ENCODE measurements around the gene COX6A1.

DNA sequence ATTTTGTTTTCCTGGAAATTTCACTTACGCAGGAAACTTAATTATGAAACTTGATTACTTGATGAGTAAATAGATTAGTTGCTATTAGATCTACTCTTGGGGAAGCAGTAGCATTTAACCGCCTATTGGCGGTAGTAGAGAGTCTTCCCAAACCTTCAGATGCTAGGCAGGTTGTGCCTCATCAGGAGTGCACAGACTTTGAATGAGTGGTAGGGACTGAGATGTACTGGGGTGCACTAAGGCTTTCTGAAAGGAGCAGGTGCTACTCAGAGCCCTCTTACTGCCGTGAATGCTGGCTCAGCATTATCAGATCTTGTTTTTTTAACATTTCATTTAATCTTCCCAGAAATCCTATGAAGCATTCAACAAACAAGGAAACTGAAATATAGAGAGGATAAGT, 16.1 kb downstream of the COX6A1 start:
- TF ChIP-seq, protein P1, sequence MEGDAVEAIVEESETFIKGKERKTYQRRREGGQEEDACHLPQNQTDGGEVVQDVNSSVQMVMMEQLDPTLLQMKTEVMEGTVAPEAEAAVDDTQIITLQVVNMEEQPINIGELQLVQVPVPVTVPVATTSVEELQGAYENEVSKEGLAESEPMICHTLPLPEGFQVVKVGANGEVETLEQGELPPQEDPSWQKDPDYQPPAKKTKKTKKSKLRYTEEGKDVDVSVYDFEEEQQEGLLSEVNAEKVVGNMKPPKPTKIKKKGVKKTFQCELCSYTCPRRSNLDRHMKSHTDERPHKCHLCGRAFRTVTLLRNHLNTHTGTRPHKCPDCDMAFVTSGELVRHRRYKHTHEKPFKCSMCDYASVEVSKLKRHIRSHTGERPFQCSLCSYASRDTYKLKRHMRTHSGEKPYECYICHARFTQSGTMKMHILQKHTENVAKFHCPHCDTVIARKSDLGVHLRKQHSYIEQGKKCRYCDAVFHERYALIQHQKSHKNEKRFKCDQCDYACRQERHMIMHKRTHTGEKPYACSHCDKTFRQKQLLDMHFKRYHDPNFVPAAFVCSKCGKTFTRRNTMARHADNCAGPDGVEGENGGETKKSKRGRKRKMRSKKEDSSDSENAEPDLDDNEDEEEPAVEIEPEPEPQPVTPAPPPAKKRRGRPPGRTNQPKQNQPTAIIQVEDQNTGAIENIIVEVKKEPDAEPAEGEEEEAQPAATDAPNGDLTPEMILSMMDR (IDR thresholded peaks at IDR 0.05; ENCODE audit: low read depth, low read length, poor library complexity, severe bottlenecking) = peak; percentile 69
- no peak for TF ChIP-seq EZH2phosphoT487 (IDR thresholded peaks at IDR 0.05; ENCODE audit: borderline replicate concordance, low read length)
